ENCODE results near the gene ALG1.
A peak's percentile ranks its signal among the peaks of the same experiment; 100 is the strongest.
"Not testable (repeated sequence)": the region's sequence is repeated elsewhere in the genome, so short reads cannot be mapped to it uniquely, and the experiment has no call there.

Gene ALG1

DNA sequence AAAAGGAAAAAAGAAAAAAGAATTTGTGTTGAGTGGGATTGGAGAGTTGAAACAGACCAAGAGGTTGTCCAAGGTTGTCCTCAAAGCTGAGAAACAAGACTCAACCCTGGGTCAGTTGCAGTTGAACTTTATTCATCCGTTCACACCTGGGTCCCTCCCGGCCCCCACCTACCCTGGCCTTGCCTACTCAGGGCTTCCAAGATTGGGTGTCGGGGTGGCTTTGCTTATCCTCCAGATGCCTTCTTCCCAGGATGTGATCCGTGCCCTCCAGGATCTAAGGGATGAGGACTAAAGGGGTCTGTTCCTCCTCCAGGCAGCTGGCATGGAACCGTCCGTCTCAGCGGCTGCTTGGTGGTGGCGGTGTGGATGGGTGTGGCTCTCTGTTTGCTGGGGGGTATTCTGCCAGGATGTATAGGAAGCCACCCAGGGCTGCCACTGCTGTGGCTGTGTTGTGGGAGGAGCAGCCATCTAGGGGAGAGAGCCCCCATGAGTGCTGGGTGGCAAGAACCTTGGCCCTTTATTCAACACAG is 27.6 kb upstream of the ALG1 start:
- no peak for DNase-seq (ENCODE audit: low read depth in 1 of 2, low spot score in 1 of 2)

- not testable (repeated sequence) for DNase-seq (ENCODE audit: low read depth in 1 of 2, low spot score in 1 of 2)
Observed at GRCh38 chr16:5044581-5044980, 27.1 kb upstream of the ALG1 start.

DNA sequence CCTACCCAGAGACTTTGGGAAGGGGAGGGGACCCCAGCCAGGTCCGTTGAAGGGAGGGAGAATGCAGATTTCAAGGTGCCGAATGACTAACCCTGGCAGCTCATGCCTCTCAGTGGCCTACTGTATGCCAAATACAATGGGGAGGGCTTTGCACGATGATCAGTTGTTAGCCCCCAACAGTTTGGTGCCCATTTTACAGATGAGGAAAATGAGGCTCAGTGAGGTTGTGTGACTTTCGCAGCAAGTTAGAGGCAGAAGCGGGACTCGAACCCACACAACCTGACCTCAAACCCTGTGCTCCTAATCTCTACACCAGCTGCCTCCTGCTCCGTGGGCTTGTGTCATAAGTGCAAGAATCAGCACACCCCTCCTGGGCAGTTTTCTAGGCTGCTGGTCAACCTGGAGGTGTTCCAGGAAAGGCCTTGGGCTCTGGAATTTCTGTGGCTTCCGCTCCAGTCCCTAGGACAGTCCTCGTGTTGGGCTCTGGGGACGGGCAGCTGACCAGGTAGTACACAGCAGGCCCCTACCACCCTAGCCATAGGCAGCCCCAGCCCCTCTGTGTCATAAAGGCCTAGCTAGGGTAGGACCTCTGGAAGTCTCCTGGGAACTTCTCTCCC is 26.0 kb upstream of the ALG1 start:
- DNase-seq (ENCODE audit: low read depth in 1 of 2, low spot score in 1 of 2): no peak

- DNase-seq (ENCODE audit: low read depth in 1 of 2, low spot score in 1 of 2): no peak
Observed at GRCh38 chr16:5046914-5047313, 24.7 kb upstream of the ALG1 start.

GRCh38 chr16:5054876-5055865 is 16.5 kb upstream of the ALG1 start:
- no peak for DNase-seq (ENCODE audit: low read depth in 1 of 2, low spot score in 1 of 2)

GRCh38 chr16:5056352-5056751 is 15.3 kb upstream of the ALG1 start:
- peak in 1 of 2 donors; percentile 7 for DNase-seq (ENCODE audit: low read depth in 1 of 2, low spot score in 1 of 2)

DNA sequence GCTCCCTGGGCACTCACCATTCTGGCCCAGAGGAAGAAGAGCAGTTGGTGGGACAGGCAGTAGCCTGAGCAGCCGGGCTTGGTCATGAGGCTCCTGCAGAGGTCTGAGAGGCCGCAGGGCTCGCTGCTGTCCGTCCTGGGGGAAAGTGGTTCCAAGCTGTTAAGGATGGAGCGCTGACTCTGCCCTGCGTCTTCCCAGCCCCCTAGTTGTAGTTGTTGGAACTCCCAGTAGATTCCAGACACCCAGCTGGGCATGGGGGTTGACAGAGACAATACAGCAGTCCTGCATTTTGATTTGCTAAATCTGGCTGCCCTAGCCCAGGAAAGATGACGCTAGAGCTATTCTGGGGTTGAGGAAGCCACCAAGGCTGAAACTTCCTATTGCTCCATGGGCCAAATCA is 13.2 kb upstream of the ALG1 start:
- no peak for DNase-seq (ENCODE audit: low read depth in 1 of 2, low spot score in 1 of 2)

DNA sequence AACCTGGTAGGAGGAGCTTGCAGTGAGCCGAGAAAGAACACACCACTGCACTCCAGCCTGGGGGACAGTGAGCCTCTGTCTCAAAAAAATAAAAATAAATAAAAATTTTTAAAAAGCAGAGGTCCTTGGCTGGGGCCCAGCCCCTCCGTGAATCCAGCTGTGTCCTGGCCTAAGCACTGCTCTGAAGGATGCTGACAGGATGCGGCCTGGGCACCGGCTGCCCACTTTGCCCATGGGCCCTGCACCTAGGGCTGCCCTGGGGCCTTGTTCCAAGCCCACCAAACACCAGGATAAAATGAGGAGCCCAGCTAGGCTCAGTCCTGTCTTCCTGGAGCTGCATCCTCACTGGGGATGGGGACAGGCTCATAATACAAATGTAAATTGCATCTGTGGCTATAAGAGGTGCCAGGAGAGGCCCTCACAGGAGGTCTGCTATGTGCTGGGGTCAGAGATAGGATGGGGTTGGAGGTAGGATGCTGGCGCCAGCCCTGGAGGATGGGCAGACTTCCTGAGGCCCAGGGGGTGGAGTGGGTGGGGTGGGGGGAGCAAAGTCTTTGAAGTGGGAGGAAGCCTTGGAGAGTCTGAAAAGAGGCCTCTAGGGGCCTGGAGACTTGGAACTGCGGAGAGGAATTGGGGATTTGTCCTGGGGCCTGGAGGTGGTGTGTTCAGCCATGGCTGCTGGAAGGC is 12.1 kb upstream of the ALG1 start:
- DNase-seq (ENCODE audit: low read depth in 1 of 2, low spot score in 1 of 2): no peak

GRCh38 chr16:5060073-5060641 is 11.5 kb upstream of the ALG1 start:
- DNase-seq (ENCODE audit: low read depth in 1 of 2, low spot score in 1 of 2): no peak

DNA sequence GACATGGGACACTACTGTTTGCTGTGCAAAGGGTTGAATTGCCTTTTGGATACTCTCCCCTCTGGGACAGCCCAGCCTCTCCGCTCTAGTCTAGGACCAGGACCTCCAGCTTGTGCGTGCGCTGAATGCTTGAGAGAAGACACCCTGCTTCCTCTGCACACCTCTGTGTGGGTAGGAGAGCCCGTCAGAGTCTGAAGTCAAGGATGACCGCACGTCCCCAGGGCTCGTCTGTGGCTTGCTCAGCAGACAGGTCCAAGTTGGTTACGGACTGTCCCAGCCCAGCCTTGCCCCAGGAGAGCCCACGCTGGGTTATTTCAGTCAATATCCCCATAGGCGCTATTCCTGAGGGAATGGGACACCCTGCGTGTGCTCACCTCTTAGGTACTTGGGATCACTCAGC is 9.6 kb upstream of the ALG1 start:
- no peak for DNase-seq (ENCODE audit: low read depth in 1 of 2, low spot score in 1 of 2)

DNA sequence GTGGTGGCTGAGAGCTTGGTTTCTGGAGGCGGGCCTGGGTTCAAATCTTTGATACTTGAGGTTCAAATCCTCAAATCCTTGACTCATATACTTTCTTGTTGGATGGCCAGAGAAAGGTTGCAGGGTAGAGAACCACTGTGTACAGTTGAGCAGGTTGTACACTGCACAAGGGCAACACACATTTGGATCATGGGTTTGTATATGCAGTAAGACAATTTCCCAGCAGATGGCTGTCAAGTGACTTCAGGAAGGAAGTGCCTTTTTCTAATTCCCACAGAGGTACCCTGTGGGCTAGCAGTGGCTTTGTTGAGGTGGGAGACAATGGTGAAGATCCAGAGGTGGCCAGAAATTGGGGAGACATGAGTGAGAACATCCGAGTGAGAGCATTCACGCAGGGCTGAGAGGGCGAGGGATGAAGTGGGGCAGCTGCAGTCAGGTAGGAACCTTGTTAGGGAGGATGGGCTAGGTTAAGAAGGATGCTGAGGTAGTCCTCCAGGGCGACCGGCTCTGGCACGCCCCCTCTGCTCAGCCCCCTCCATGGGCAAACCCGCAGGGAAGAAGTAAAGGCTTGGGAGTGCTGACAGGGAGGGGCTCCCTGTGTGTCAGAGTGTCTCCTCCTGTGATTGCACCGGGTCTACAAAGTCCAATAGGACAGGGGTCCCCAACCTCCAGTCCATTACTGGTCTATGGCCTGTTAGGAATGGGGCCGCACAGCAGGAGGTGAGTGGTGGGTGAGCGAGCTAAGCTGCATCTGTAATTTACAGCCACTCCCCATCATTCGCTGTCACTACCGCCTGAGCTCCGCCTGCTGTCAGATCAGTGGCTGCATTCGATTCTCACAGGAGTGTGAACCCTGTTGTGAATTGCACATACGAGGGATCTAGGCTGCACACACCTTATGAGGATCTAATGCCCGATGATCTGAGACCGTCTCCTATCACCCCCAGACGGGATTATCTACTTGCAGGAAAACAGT is 8.6 kb upstream of the ALG1 start:
- DNase-seq (ENCODE audit: low read depth in 1 of 2, low spot score in 1 of 2): no peak

DNA sequence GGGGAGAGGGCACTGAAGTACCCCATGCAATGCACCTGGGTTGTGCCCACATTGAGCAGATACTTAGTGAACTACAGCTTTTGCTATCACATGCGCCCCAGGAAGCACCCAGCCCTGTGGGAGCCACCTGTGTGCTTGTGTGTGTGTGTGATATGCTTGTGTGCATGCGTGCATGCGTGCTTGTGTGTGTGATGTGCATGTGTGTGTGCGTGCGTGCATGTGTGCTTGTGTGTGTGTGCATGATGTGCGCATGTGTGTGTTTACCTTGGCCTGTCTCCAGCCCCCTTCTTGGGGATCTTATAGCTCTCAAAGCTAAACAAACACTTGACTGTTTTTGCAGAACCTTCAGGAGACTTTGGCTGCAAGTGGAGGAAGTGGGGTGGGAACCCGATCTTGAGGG is 6.7 kb upstream of the ALG1 start:
- DNase-seq (ENCODE audit: low read depth in 1 of 2, low spot score in 1 of 2): no peak

DNA sequence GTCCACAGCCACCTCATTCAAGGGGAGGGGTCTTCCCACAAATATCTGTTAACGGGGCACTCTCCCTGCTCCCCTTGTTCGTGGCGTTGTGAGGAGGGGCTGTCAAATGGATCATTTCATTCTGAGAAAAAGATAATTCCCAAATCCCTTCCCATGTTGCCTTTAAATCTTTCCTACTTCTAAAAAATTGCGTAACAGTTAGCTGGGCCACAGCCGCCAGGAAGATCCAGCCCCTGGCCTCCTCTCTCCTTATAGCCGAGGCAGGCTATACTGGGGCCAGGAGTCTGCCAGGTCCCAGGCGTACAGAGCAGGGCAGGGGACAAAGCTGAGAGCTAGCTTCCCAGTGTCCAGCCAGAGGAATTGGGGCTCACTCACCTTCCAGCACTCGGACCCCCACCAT is 6.3 kb upstream of the ALG1 start:
- DNase-seq (ENCODE audit: low read depth in 1 of 2, low spot score in 1 of 2): no peak

GRCh38 chr16:5065813-5066212 is 5.8 kb upstream of the ALG1 start, which contains the start of gene C16orf89:
C16orf89 (minus strand) TSS chr16:5065956; CDS start chr16:5065908, 48 bp downstream.
- DNase-seq (ENCODE audit: low read depth in 1 of 2, low spot score in 1 of 2): no peak

DNA sequence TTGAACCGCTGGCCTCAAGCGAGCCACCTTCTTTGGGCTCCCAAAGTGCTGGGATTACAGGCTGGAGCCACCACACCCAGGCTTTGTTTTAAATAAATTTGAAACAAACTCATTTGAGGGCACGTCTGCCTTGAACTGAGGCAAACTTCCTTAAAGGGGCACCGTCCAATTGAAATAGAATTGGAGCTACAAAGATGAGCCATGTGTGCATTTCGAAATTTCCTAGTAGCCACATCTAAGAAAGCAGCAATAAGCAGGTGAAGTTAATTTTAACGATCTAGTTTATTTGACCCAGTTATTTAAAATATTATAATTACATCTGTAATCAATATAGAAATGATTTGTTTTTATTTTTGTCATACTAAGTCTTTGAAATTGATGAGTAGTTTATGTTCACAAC is 5.1 kb upstream of the ALG1 start:
- no peak for DNase-seq (ENCODE audit: low read depth in 1 of 2, low spot score in 1 of 2)

GRCh38 chr16:5069048-5069447 is 2.6 kb upstream of the ALG1 start:
- no peak for DNase-seq (ENCODE audit: low read depth in 1 of 2, low spot score in 1 of 2)

DNA sequence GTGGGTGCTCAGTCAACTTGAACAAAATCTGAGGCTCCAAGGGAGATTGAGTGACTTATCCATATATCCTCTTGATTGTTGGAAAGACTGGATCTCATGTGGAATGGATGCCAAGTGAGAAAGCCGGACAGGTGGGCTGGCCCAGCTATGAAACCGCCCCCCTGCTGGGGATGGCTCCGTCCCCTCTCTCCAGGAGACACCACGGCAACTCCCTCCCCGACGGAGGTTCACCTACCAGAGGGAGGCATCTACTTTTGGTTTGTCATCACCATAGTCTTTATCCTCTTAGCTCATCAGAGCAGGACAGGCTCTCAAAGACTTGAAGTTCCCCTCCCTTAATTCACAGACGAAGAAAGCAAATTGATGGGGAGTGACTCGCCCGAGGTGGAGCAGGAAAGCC is 1.8 kb upstream of the ALG1 start:
- no peak for DNase-seq (ENCODE audit: low read depth in 1 of 2, low spot score in 1 of 2)

DNA sequence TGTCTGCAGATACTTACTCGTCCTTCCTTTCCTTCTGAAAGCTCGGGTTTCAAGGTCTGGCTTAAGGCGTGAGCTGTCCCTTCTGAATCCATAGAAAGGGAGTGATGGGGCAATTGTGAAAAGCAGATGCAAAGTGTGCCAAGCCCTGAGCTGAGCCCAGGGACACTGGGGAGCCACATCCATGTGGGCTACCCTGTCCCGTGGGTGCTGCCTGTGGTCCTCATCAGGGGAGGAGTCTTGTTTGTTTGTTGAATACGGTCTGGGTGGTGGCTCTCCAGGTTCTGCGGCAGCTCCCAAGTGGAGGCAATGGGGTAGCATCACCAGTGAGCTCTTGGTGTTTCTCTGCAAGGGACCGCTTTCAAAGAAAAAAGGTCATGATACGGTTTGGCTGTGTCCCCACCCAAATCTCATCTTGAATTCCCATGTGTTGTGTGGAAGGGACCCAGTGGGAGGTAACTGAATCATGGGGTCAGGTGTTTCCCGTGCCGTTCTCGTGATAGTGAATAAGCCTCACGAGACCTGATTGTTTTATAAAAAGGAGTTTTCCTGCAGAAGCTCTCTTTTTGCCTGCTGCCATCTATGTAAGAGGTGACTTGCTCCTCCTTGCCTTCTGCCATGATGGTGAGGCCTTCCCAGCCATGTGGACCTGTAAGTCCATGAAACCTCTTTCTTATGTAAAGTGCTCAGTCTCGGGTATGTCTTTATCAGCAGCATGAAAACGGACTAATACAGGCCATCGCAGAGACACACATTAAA is 1.0 kb upstream of the ALG1 start:
- DNase-seq (ENCODE audit: low read depth in 1 of 2, low spot score in 1 of 2): no peak

DNA sequence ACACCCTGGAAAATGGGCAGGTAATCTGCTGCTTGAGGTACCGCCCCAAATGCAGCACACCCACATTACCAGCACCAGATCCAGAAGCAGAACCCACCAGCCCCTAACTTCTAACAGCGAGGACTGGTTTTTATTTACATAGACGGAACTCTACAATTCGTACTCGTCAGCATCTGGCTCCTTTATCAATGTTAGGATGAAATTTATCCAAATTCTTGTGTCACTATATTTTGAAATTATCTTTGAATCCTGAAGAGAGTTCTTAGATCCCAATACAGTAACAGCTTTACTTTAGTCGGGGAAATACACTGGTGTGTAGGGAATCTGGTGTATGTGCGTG is 332 bp upstream of the ALG1 start:
- DNase-seq (ENCODE audit: low read depth in 1 of 2, low spot score in 1 of 2): no peak
